HepG2 (cell line): ENCODE data around the gene MRPL20. TPM values are rescaled to one million over a fixed set of nuclear protein-coding genes. Genes with fewer than 3 reads are reported as not detected.

Experiments used
- CBX2 ChIP-seq, 2 experiments: fragments of 200-600 bp in 1 of 2; sonication (generic); formaldehyde crosslinking in 1 of 2; IDR thresholded peaks; 2 replicates each; pipeline versions ENCODE4 v1.7.0 to v1.8.1; 2018 to 2022; ENCODE audit warnings: low read depth in 2 of 2, low read length in 1 of 2, mild to moderate bottlenecking in 1 of 2, missing genetic modification reagents in 1 of 2
- FOXP1 ChIP-seq, 2 experiments: fragments of 450-650 bp in 1 of 2; IDR thresholded peaks; 2 replicates each; pipeline ENCODE4 v1.6.1; 2017 to 2018; ENCODE audit warnings: antibody characterized with exemption in 1 of 2
- GATAD1 ChIP-seq: IDR thresholded peaks from 2 replicates; pipeline ENCODE4 v1.6.1; 2016; ENCODE audit warnings: missing genetic modification reagents, missing compliant biosample characterization
- HBP1 ChIP-seq: IDR thresholded peaks from 2 replicates; pipeline ENCODE4 v1.6.1; 2016; ENCODE audit warnings: low read depth, control low read depth
- HIVEP1 ChIP-seq: sonication (generic); formaldehyde crosslinking; IDR thresholded peaks from 2 replicates; pipeline ENCODE4 v1.4.0; 2020; ENCODE audit warnings: mild to moderate bottlenecking, missing genetic modification reagents
- MXI1 ChIP-seq: IDR thresholded peaks from 3 replicates; pipeline ENCODE4 v1.6.1; 2012; ENCODE audit warnings: low read depth, low read length, inconsistent platforms, borderline replicate concordance
- MYNN ChIP-seq: sonication (generic); formaldehyde crosslinking; IDR thresholded peaks from 2 replicates; pipeline ENCODE4 v1.4.0; 2020; ENCODE audit warnings: mild to moderate bottlenecking, low read depth, missing genetic modification reagents
- PAF1 ChIP-seq: IDR thresholded peaks from 2 replicates; pipeline ENCODE4 v1.6.1; 2016; ENCODE audit warnings: missing genetic modification reagents, missing compliant biosample characterization
- POGK ChIP-seq: sonication (generic); formaldehyde crosslinking; conservative IDR thresholded peaks from 2 replicates; pipeline ENCODE4 v1.8.0; 2022; ENCODE audit warnings: mild to moderate bottlenecking, moderate library complexity, missing genetic modification reagents
- SYNCRIP ChIP-seq: fragments of 200-400 bp; formaldehyde crosslinking; IDR thresholded peaks from 2 replicates; pipeline ENCODE4 v1.6.1; 2018; ENCODE audit warnings: mild to moderate bottlenecking, low read depth, low read length; ENCODE audit not compliant: insufficient read depth
- TAF15 ChIP-seq: fragments of 200-400 bp; formaldehyde crosslinking; IDR thresholded peaks from one replicate; pipeline ENCODE4 v1.6.1; 2018; ENCODE audit warnings: mild to moderate bottlenecking, low read depth, low read length; ENCODE audit not compliant: poor library complexity, severe bottlenecking
- ZNF101 ChIP-seq: sonication (generic); formaldehyde crosslinking; IDR thresholded peaks from 2 replicates; pipeline ENCODE4 v1.4.0; 2020; ENCODE audit warnings: mild to moderate bottlenecking, low read depth, missing genetic modification reagents, borderline replicate concordance
- ZNF282 ChIP-seq: fragments of 450-650 bp; IDR thresholded peaks from 2 replicates; pipeline ENCODE4 v1.6.1; 2018; ENCODE audit not compliant: partially characterized antibody
- ZNF354B ChIP-seq: sonication (generic); formaldehyde crosslinking; IDR thresholded peaks from 2 replicates; pipeline ENCODE4 v1.8.0; 2022; ENCODE audit warnings: mild to moderate bottlenecking, missing genetic modification reagents
- ZNF558 ChIP-seq: sonication (generic); formaldehyde crosslinking; IDR thresholded peaks from 2 replicates; pipeline ENCODE4 v1.9.0; 2022; ENCODE audit warnings: mild to moderate bottlenecking, missing genetic modification reagents, borderline replicate concordance
- ZNF720 ChIP-seq: sonication (generic); formaldehyde crosslinking; IDR thresholded peaks from 2 replicates; pipeline ENCODE4 v1.4.0; 2020; ENCODE audit warnings: missing genetic modification reagents
- ZNF746 ChIP-seq: sonication (generic); formaldehyde crosslinking; IDR thresholded peaks from 2 replicates; pipeline ENCODE4 v1.8.0; 2022; ENCODE audit warnings: mild to moderate bottlenecking, missing genetic modification reagents
- ZZZ3 ChIP-seq: sonication (generic); formaldehyde crosslinking; IDR thresholded peaks from 2 replicates; pipeline ENCODE4 v1.4.0; 2020; ENCODE audit warnings: missing genetic modification reagents, mild to moderate bottlenecking, borderline replicate concordance
- polyA plus RNA-seq, 8 experiments: library from polyadenylated mRNA; depleted of rRNA in 3 of 8; stranded (reverse) in 7 of 8; unstranded in 1 of 8; fragments of >200 nt; fragmentation: Illumina TruSeq in 4 of 8; extraction: Trizol in 4 of 8; gene quantifications; 2 replicates each; pipeline versions ENCODE4 v1.2.1 to v1.2.3, GENCODE V29; 2011 to 2016; ENCODE audit warnings: low read depth in 4 of 8, missing spikeins in 1 of 8, mixed read lengths in 1 of 8; ENCODE audit not compliant: insufficient read depth in 1 of 8
- total RNA-seq, 5 experiments: library from RNA; depleted of rRNA; stranded (reverse); fragments of >200 nt; fragmentation: Illumina TruSeq; extraction: Trizol; gene quantifications; 2 replicates each; pipeline ENCODE4 v1.2.3, GENCODE V29; 2016; ENCODE audit warnings: low read depth in 1 of 5
- TF ChIP-seq, protein P1 (sequence below): sonication (generic); formaldehyde crosslinking; IDR thresholded peaks from 2 replicates; pipeline ENCODE4 v1.5.1; 2020; ENCODE audit warnings: mild to moderate bottlenecking, missing genetic modification reagents, borderline replicate concordance

MRPL20 gene
- total and polyA plus RNA-seq, 2 of the 13 experiments (the other 11 are each of a cell fraction or from before 2014, with no cell fraction given) = 59.2 to 127 TPM

DNA sequence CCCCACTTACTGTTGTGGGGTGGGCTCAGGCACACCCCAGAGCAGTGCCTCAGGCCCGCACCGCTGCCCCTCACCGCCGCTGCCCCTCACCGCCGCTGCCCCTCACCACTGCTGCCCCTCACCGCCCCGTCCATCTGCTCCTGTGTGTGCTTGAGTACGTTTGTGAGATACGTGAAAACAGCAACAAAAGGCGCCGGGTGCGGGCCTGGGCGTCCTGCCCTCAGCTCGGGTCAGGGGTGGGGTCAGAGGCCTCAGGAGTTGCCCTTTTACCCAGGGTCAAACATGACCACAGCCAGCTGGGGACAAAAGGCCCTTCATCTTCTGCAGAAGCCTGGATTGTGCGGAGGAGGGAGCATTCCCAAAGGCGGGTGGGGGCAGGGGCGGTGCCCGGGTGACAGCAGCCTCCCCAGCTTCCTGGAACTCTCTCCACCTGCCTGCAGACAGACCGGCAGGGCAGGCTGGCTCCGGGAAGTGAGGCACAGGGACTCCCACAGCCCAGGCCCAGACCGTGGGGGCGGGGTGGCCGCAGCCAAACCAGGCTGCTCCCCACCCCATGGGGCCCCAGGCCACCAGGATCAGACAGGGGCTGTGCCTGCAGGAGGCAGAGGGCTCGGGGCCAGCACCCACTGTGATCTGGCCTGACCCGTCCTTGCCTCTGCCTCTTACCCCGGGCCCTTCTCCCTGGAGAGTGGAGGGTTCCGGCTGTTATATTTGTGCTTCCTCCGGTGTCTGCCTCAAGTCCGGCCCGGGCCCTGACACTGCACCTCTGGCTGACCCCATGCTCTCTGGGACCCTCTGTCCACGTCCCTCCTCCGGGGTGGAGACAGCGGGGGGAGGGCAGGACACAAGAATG, 26.1 kb upstream of the MRPL20 start (continued):
- TF ChIP-seq, protein P1, sequence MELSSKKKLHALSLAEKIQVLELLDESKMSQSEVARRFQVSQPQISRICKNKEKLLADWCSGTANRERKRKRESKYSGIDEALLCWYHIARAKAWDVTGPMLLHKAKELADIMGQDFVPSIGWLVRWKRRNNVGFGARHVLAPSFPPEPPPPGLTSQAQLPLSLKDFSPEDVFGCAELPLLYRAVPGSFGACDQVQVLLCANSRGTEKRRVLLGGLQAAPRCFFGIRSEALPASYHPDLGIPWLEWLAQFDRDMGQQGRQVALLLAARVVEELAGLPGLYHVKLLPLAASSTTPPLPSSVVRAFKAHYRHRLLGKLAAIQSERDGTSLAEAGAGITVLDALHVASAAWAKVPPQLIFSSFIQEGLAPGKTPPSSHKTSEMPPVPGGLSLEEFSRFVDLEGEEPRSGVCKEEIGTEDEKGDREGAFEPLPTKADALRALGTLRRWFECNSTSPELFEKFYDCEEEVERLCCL (CRISPR knock-in tag) = no peak
- TF ChIP-seq CBX2 (IDR thresholded peaks at IDR 0.05; ENCODE audit: low read depth, low read length) (no peak), CBX2 (CRISPR knock-in tag; IDR thresholded peaks at IDR 0.05; ENCODE audit: low read depth) (no peak), MYNN (CRISPR knock-in tag) (no peak), FOXP1 (IDR thresholded peaks at IDR 0.05) (no peak), FOXP1 (CRISPR knock-in tag; IDR thresholded peaks at IDR 0.05) (peak; percentile 55), ZNF746 (CRISPR knock-in tag) (peak; percentile 99), MXI1 (peak; percentile 87; the same call in 1 of the 3 replicates), HBP1 (CRISPR knock-in tag) (peak; percentile 56; the same call in 1 of the 2 replicates), ZNF101 (CRISPR knock-in tag) (no peak), GATAD1 (CRISPR knock-in tag) (peak; percentile 62), HIVEP1 (CRISPR knock-in tag) (peak; percentile 99), ZZZ3 (CRISPR knock-in tag) (0 out of 2 replicates have a peak, but pooled peaks have one; percentile 43), ZNF354B (CRISPR knock-in tag) (no peak), POGK (CRISPR knock-in tag) (peak; percentile 89), SYNCRIP (no peak), PAF1 (CRISPR knock-in tag) (peak; percentile 40), ZNF558 (CRISPR knock-in tag) (peak; percentile 82; the same call in 1 of the 2 replicates), ZNF282 (no peak), ZNF720 (CRISPR knock-in tag) (no peak), TAF15 (no peak)
